ENCODE measurements around the gene DOCK4. TPM values are rescaled to one million over a fixed set of nuclear protein-coding genes. Genes with fewer than 3 reads are reported as not detected.

The DOCK4 gene
- total RNA-seq, 1 experiment from 2014 or later: 3.4 TPM

GRCh38 chr7:111903797-111904196 is 302.4 kb downstream of the DOCK4 start:
- DNase-seq (ENCODE audit: low spot score): no peak

GRCh38 chr7:111903016-111903415 is 303.2 kb downstream of the DOCK4 start:
- no peak for DNase-seq (ENCODE audit: low spot score)

DNA sequence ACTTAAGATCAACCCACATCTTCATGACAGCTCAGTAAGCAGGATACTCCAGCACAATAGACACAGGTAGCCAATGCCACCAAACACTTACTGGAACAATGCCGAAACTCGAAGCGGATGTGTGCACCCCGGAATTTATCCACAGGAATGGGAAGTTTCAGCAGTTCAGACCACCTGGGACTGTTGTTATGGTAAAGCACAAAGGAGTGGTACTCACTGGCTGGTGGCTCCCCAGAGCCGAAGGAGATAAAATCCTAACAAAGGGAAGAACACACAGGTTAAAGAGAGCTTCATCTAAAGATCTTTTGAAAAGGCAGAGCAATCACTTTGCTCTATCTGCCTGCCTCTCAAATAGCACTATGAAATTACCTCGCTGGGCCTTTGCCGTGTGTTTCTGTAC is 305.9 kb downstream of the DOCK4 start:
- DNase-seq (ENCODE audit: low spot score): no peak

DNA sequence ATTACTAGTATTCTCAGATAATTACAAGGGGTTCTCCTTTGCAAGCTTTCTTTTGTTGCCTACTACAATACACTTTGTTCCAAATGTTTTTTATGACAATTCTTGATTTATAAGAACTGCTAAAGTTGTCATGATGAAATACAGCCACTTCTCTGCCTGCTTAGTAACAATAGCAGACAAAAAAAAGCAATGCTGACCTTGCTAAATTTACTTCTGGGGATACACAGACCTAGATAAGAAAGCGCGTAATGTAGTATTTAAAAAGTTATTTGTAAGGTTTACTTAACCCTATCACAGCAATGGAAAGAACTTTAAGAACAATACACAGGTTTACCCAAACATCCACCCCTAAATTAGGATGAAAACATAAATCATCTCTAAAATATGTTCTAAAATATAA is 311.1 kb downstream of the DOCK4 start:
- DNase-seq (ENCODE audit: low spot score): no peak

GRCh38 chr7:111894518-111894917 is 311.7 kb downstream of the DOCK4 start:
- DNase-seq (ENCODE audit: low spot score): no peak

DNA sequence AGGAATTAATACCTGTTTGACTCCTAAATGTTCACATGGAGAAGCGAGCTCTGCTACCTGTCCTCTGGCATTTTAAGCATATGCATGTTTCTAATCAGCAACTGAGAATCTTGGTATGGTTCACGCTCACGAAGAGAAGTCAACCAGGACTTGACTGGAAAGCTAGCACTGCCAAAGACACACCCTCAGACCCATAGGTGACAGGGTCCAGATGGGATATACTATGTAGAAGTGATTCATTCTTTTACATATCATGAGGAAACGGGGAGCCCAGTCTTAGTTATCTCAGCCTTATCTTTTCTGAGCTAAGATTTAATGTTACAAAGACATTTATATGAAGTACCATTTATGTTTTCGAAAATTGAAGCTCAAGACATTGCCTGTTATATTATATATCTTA is 313.0 kb downstream of the DOCK4 start:
- no peak for DNase-seq (ENCODE audit: low spot score)

GRCh38 chr7:111892588-111892987 is 313.6 kb downstream of the DOCK4 start:
- DNase-seq (ENCODE audit: low spot score): no peak

- no peak for DNase-seq (ENCODE audit: low spot score)
Measured at GRCh38 chr7:111887734-111888133, 318.5 kb downstream of the DOCK4 start.

- no peak for DNase-seq (ENCODE audit: low spot score)
Measured at GRCh38 chr7:111886233-111886632, 320.0 kb downstream of the DOCK4 start.

- DNase-seq (ENCODE audit: low spot score): no peak
Measured at GRCh38 chr7:111883241-111883640, 323.0 kb downstream of the DOCK4 start.

DNA sequence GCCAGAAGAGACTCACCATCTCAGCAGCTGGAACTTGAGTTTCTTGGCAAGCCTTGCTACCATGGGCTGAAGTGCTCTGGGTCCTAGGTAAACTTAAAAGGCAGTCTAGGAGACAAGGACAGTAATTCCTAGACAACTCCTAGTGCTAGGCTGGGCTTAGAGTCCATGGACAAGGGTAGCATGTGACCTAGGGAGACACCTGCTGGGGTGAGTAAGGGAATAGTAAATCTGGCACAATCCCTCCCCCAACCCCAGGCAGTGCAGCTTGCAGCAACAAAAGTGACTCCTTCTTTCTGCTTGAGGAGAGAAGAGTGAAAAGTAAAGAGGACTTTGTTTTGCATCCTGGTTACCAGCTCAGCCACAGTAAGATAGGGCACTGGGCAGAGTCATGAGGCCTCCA is 327.4 kb downstream of the DOCK4 start:
- DNase-seq (ENCODE audit: low spot score): no peak

DNA sequence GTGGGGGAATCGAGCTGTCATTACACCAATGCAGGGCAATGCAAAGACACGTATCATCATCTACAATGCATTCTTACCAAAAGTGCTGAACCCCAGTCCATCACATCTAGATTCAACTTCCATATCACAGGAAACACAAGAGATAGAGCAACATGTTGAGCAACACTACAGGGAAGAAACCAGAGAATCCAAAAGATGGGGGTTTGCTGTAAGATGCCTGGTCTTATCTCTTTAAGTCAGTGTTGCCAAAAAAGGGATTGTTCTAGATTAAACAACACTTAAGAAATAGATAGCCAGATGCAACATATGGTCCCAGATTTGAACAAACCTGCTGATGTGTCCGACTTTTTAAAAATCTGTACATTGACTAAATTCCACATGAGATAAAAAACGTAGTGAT is 328.3 kb downstream of the DOCK4 start:
- DNase-seq (ENCODE audit: low spot score): no peak

DNA sequence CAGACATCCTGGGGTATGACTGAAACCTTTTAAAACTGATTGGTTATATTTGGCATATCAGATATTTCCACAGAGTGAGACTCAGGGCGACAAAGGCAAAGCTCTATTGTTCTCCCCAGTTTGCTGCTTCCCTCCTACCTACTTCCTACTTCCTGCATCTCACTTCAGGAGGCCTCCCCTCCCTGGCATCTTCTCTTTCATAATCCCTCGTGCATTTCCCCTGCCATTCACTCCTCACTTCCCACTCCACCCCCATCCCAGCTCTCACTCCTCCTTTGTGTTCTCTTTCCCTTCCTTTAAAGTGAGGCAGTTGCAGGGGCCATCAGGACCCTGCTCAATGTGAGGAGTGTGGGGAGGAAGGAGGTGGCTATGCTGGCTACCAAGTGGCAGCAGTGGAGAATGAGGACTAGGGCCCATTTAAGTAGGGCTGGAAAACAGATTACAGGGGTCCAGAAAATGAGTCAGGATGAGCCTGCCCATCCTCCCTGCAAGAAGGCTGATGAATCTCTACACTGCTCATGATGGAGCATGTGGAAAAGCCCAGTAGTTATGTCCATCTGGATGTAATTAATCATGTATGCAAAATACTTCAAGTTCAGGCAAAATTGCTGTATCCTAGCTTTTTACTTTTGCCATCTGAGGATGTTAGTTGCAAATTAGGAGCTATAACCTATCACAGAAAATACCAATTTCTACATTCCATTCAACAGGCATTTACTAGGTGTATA is 332.1 kb downstream of the DOCK4 start:
- DNase-seq (ENCODE audit: low spot score): no peak

GRCh38 chr7:111873326-111873646 is 332.9 kb downstream of the DOCK4 start:
- no peak for DNase-seq (ENCODE audit: low spot score)

GRCh38 chr7:111872450-111873325 is 333.5 kb downstream of the DOCK4 start:
- DNase-seq (ENCODE audit: low spot score): no peak

DNA sequence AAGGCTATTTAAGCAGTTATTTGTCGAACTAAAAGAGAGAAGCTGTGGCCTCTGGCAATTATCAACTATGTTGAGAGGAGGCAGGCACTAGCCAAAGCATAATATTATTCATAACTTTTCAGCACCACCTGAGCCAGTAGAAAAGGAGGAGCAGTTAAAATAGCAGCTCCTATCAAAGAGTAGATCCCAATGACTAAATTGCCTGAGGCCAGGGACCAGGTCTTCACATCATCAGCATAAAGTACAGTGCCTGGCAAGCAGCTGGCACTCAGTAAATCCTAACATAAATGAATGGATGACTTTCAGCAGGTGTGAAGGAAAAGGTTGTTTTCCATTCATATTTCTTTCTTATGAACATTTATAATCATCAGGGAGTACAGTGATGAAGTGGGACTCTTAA is 334.9 kb downstream of the DOCK4 start:
- DNase-seq (ENCODE audit: low spot score): no peak

DNA sequence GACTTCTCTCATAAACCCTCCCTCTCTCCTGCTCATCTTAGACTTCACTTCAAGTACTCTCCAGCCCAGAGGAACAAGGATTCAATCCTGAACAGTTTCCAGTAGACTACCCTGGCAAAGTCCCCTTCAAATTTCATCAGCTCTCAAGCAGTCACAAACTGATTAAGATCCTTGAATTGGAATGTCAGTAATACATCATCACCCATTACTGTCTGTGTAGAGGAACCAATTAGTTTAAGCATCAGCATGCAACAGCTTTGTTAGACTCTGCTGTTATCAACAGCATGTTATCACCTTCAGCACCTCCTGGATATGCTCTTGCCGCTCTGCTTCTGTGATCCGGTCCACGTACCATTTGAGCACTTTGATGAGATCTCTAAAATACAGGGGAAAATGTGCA is 336.9 kb downstream of the DOCK4 start:
- DNase-seq (ENCODE audit: low spot score): no peak

DNA sequence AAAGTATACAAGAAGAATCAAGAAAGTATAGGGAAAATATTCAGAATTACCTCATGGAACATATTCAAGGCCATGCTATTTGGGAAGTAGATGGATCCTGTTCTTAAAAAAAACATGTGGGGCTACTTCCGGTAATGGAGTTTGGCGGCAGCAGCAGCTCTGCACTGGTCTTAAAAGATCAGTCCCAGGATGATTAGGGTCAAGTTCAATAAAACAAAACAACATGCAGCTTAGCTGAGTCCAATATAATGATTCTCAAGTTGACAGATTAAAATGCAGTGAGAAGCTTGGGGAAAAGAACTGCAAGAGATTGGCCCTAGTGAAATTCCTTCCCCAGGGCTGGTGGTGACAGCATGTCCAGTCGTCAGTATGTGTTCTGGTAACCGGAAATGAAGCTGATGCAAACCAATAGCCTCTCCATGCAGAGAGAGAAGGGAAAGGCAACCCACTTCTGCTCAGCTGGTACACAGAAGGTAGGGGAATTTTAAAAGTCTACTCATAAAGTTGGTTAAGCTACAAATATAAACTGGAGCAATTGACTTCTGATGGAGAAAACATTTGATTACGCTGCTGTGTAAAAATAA is 338.8 kb downstream of the DOCK4 start:
- no peak for DNase-seq (ENCODE audit: low spot score)

- no peak for DNase-seq (ENCODE audit: low spot score)
Measured at GRCh38 chr7:111866787-111867186, 339.4 kb downstream of the DOCK4 start.

- DNase-seq (ENCODE audit: low spot score): no peak
Measured at GRCh38 chr7:111865430-111865829, 340.8 kb downstream of the DOCK4 start.

DNA sequence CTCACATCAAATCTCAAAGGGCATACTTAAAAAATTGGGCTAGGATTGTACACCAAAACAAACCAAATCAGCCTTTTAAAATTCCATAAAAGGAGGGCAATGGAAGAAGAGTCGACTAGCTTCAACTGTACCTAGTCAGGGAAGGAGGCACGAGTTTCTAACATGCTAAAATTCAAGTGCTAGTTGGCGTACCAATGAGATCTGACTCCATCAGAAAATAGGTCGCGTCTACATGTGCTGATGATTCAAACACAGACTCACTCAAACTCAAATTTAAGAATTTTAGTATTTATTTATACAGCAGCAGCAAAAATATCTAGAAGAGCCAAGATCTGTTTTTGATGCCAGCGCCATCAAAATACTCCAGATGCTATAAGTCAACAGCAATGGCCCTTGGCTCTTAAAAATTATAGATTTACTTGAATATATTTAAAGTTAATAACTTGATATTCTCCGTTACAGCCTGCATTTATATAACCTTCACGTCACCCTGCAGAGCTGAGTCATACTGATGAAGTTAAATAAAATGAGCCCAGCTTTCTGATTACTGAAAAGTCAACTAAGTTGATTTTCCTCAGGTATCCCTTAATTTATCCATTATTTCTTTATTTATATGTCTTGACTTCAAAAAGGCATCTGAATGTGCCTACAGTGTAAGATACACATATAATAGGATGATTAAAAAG is 341.8 kb downstream of the DOCK4 start:
- no peak for DNase-seq (ENCODE audit: low spot score)

- DNase-seq (ENCODE audit: low spot score): no peak
Measured at GRCh38 chr7:111863269-111863668, 342.9 kb downstream of the DOCK4 start.
